HepG2 (cell line): Measurements from ENCODE around the gene TBC1D2B. TPM values are rescaled to one million over a fixed set of nuclear protein-coding genes. Genes with fewer than 3 reads are reported as not detected.

Source experiments
- ATAC-seq: fragments of 200-7000 bp; cut with Tn5 transposase; 3 replicates; pipeline ENCODE4 v1.9.1; 2020; ENCODE audit warnings: mild to moderate bottlenecking, moderate library complexity
- BruUV-seq: library from RNA; stranded (reverse); fragments of 400-500 nt; replicated peaks from 2 replicates; lab custom pipeline; 2021; lab: Mats Ljungman, UMichigan
- CTCF ChIA-PET: fragments of 300-600 bp; formaldehyde crosslinking; extraction: SDS; loops from one replicate; lab custom pipeline; 2021; ENCODE audit warnings: low total read pairs, inconsistent platforms, low intra/inter-chr PET ratio; lab: Yijun Ruan, JAX
- POLR2A ChIA-PET: fragments of 350-600 bp; sonication (Branson Sonifier 250); formaldehyde crosslinking; loops from one replicate; lab custom pipeline; 2020; ENCODE audit warnings: antibody characterized with exemption, inconsistent platforms; lab: Yijun Ruan, JAX
- DNase-seq: peaks from one replicate; pipeline ENCODE4 v3.0.0-alpha.2; 2015; ENCODE audit warnings: low spot score
- FAIRE-seq: peaks from 3 replicates; lab custom pipeline; 2011; peaks lifted over from hg19 to GRCh38; lab: Jason Lieb, UNC
- H2AFZ ChIP-seq: one replicate; pipeline ENCODE4 v1.6.1; 2011; ENCODE audit warnings: low read length, inconsistent platforms
- H3K27ac ChIP-seq: fragments of 300-600 bp; 3 replicates; pipeline ENCODE4 v1.8.0; 2011; ENCODE audit warnings: mixed run types, mild to moderate bottlenecking, mixed read lengths, low read length, inconsistent platforms; ENCODE audit not compliant: insufficient read depth; ENCODE audit errors: extremely low read length
- H3K27me3 ChIP-seq, 2 experiments: fragments of 200-600 bp in 1 of 2; 2 replicates in 1 of 2; 3 replicates in 1 of 2; pipeline versions ENCODE4 v1.6.0 to v1.8.0; 2011; ENCODE audit warnings: low read length in 2 of 2, mild to moderate bottlenecking in 2 of 2, moderate library complexity in 2 of 2, inconsistent platforms in 1 of 2; ENCODE audit not compliant: insufficient read depth in 2 of 2, control insufficient read depth in 1 of 2
- H3K36me3 ChIP-seq, 2 experiments: fragments of 200-600 bp in 1 of 2; replicated peaks in 1 of 2; 2 replicates in 1 of 2; 3 replicates in 1 of 2; pipeline versions ENCODE4 v1.5.1 to v1.8.0; 2011; ENCODE audit warnings: low read length in 2 of 2, inconsistent platforms in 1 of 2; ENCODE audit not compliant: insufficient read depth in 2 of 2, control insufficient read depth in 1 of 2
- H3K4me1 ChIP-seq: 2 replicates; pipeline ENCODE4 v1.5.1; 2012; ENCODE audit warnings: low read length, inconsistent platforms; ENCODE audit not compliant: insufficient read depth
- H3K4me2 ChIP-seq: 2 replicates; pipeline ENCODE4 v1.6.0; 2011; ENCODE audit warnings: low read depth, low read length, inconsistent platforms
- H3K4me3 ChIP-seq, 3 experiments: fragments of 200-600 bp in 1 of 3; sonication (generic), shearing (Covaris generic) in 1 of 3; replicated peaks in 1 of 3; 2 replicates each; pipeline ENCODE4 v1.5.1; 2011 to 2016; ENCODE audit warnings: low read length in 3 of 3, inconsistent platforms in 2 of 3, low read depth in 2 of 3, mild to moderate bottlenecking in 2 of 3, control low read depth in 1 of 3, mixed read lengths in 1 of 3; ENCODE audit not compliant: insufficient read depth in 1 of 3
- H3K79me2 ChIP-seq: one replicate; pipeline ENCODE4 v1.6.1; 2011; ENCODE audit warnings: low read length, inconsistent platforms; ENCODE audit not compliant: insufficient read depth
- H3K9ac ChIP-seq: 2 replicates; pipeline ENCODE4 v1.6.0; 2011; ENCODE audit warnings: mild to moderate bottlenecking, low read depth, low read length, inconsistent platforms; ENCODE audit not compliant: insufficient read depth
- H3K9me3 ChIP-seq: 2 replicates; pipeline ENCODE4 v1.5.1; 2012; ENCODE audit warnings: mild to moderate bottlenecking, low read length
- H4K20me1 ChIP-seq: 2 replicates; pipeline ENCODE4 v1.6.0; 2011; ENCODE audit warnings: inconsistent platforms, mild to moderate bottlenecking, low read length, moderate library complexity; ENCODE audit not compliant: insufficient read depth
- AGO1 ChIP-seq: fragments of 200-400 bp; formaldehyde crosslinking; IDR thresholded peaks from 2 replicates; pipeline ENCODE4 v1.6.1; 2017; ENCODE audit warnings: mild to moderate bottlenecking, low read depth, low read length, moderate library complexity; ENCODE audit not compliant: poor library complexity, severe bottlenecking
- CEBPG ChIP-seq: IDR thresholded peaks from 2 replicates; pipeline ENCODE4 v1.6.1; 2016
- DNMT3B ChIP-seq: conservative IDR thresholded peaks from 2 replicates; pipeline ENCODE4 v1.6.1; 2016; ENCODE audit warnings: missing biosample characterization, control low read depth
- ERF ChIP-seq: IDR thresholded peaks from 2 replicates; pipeline ENCODE4 v1.6.1; 2018; ENCODE audit warnings: missing biosample characterization, missing genetic modification reagents
- FLYWCH1 ChIP-seq: sonication (generic); formaldehyde crosslinking; IDR thresholded peaks from 2 replicates; pipeline ENCODE4 v1.8.1; 2023; ENCODE audit warnings: mild to moderate bottlenecking, missing genetic modification reagents
- KDM4B ChIP-seq: sonication (generic); formaldehyde crosslinking; IDR thresholded peaks from 2 replicates; pipeline ENCODE4 v1.4.0; 2020; ENCODE audit warnings: missing genetic modification reagents
- KLF16 ChIP-seq, 2 experiments: sonication (generic) in 1 of 2; formaldehyde crosslinking in 1 of 2; IDR thresholded peaks; 2 replicates each; pipeline versions ENCODE4 v1.6.1 to v1.8.0; 2016 to 2023; ENCODE audit warnings: missing genetic modification reagents in 2 of 2, missing compliant biosample characterization in 1 of 2
- NR2F1 ChIP-seq, 2 experiments: fragments of 450-650 bp in 1 of 2; formaldehyde crosslinking in 1 of 2; IDR thresholded peaks; 2 replicates each; pipeline versions ENCODE4 v1.5.0 to v1.6.1; 2016 to 2020; ENCODE audit warnings: mild to moderate bottlenecking in 1 of 2, missing compliant biosample characterization in 1 of 2, missing genetic modification reagents in 1 of 2, moderate library complexity in 1 of 2
- SOX6 ChIP-seq, 2 experiments: fragments of 450-650 bp in 1 of 2; sonication (generic) in 1 of 2; formaldehyde crosslinking in 1 of 2; IDR thresholded peaks; 2 replicates each; pipeline versions ENCODE4 v1.4.0 to v1.6.1; 2017 to 2020; ENCODE audit warnings: antibody characterized with exemption in 1 of 2, mild to moderate bottlenecking in 1 of 2, missing genetic modification reagents in 1 of 2
- SP4 ChIP-seq: sonication (generic); formaldehyde crosslinking; IDR thresholded peaks from 2 replicates; pipeline ENCODE4 v1.8.1; 2023; ENCODE audit warnings: mild to moderate bottlenecking, missing genetic modification reagents
- TFAP4 ChIP-seq: sonication (generic); IDR thresholded peaks from 2 replicates; pipeline ENCODE4 v1.6.1; 2016; ENCODE audit warnings: low read depth, borderline replicate concordance
- XRCC5 ChIP-seq: fragments of 200-400 bp; formaldehyde crosslinking; optimal IDR thresholded peaks from 2 replicates; pipeline ENCODE3; 2017; ENCODE audit warnings: mild to moderate bottlenecking, low read length
- YEATS4 ChIP-seq: sonication (generic); formaldehyde crosslinking; IDR thresholded peaks from 2 replicates; pipeline ENCODE4 v1.4.0; 2020; ENCODE audit warnings: missing genetic modification reagents, borderline replicate concordance
- ZNF350 ChIP-seq: sonication (generic); formaldehyde crosslinking; IDR thresholded peaks from 2 replicates; pipeline ENCODE4 v1.4.0; 2020; ENCODE audit warnings: mild to moderate bottlenecking, low read depth, missing genetic modification reagents, borderline replicate concordance
- ZNF547 ChIP-seq: sonication (generic); formaldehyde crosslinking; IDR thresholded peaks from 2 replicates; pipeline ENCODE4 v1.5.1; 2020; ENCODE audit warnings: mild to moderate bottlenecking, missing genetic modification reagents
- WGBS: methylation state at CpG from one replicate; pipeline ENCODE4 v1.1.6; 2017; ENCODE audit warnings: low lambda C conversion rate; 5-methylcytosine and 5-hydroxymethylcytosine counted together
- in situ Hi-C: cut with HindIII; loops from 2 replicates; pipeline ENCODE4 v1.10.0; 2017; ENCODE audit warnings: low pct_unique_long_range_greater_than_20kb; ENCODE audit not compliant: extremely low pct_ligation_motif_present
- intact Hi-C: fragments of 100-400 bp; cut with micrococcal nuclease; formaldehyde crosslinking; loops from one replicate; pipeline ENCODE4 v1.10.0; 2022; ENCODE audit not compliant: unreplicated experiment
- polyA plus RNA-seq, 8 experiments: library from polyadenylated mRNA; depleted of rRNA in 3 of 8; stranded (reverse) in 7 of 8; unstranded in 1 of 8; fragments of >200 nt; fragmentation: Illumina TruSeq in 4 of 8; extraction: Trizol in 4 of 8; gene quantifications; 2 replicates each; pipeline versions ENCODE4 v1.2.1 to v1.2.3, GENCODE V29; 2011 to 2016; ENCODE audit warnings: low read depth in 4 of 8, missing spikeins in 1 of 8, mixed read lengths in 1 of 8; ENCODE audit not compliant: insufficient read depth in 1 of 8
- total RNA-seq, 5 experiments: library from RNA; depleted of rRNA; stranded (reverse); fragments of >200 nt; fragmentation: Illumina TruSeq; extraction: Trizol; gene quantifications; 2 replicates each; pipeline ENCODE4 v1.2.3, GENCODE V29; 2016; ENCODE audit warnings: low read depth in 1 of 5

Gene TBC1D2B
- total and polyA plus RNA-seq, 2 of the 13 experiments (the other 11 are each of a cell fraction or from before 2014, with no cell fraction given): 10.1 to 14.4 TPM

DNA sequence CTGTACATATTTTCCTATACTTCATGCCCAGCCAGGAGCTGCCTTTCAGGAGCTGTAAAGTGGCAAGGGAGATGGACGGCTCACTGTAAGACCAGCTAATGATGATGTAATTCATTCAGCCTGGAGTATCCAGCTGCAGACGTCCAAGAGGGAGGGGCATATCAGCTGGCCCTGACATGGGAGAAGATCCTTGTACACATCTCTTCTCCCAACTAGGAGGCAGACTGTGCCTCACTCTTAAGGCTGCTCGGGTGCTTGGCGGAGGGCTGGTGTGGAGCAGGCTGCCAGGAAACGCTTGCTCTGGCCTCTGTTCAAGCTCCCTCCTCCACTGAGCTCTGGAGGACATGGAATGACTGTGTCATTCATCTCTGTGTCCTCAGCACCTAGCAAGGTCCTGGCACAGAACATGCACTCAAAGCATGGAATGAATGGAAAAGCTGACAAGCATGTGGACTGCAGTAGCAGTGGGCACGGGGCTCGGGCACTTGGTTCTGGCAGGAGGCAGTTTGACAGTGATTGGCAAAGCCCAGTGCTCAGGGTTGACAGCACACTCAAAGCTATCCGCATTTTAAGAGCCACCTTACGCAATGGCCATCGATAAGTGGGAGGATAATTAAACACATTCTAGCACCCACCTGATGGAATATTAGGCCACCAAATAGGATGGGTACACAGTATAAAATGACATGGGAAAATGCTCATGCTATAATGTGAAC lies 72.4 kb downstream of the TBC1D2B start:
- Histone ChIP-seq H2AFZ (no peak overlapping the region), H3K4me1 (no peaks in the 10 kb centered on the region), H3K9ac (no peak overlapping the region), H3K9me3 (no peaks in the 10 kb centered on the region), H4K20me1 (no peaks in the 10 kb centered on the region), H3K36me3 (peaks cover 8 to 28% of the 10 kb centered on the region in 2 experiments; a peak in 4 of 5 replicates)
- WGBS: 100% methylated on average over 6 of the region's 10 CpGs
- in situ Hi-C loops: loop anchor here (5.0 kb wide), 1 partner anchor 102 kb away; no protein-coding TSS in a partner anchor
- no TSS peak for BruUV-seq
- POLR2A ChIA-PET: no interaction called here
- DNase-seq (no peak), ATAC-seq (no peak)
- intact Hi-C loops: loop anchor here (1.0 to 5.0 kb wide), 2 partner anchors 103 to 192 kb away; no protein-coding TSS in a partner anchor
- TF ChIP-seq ZNF547 (CRISPR knock-in tag): no peak
- TF ChIP-seq NR2F1 (CRISPR knock-in tag; IDR thresholded peaks at IDR 0.05): no peak
- TF ChIP-seq CEBPG (CRISPR knock-in tag): 0 out of 2 replicates have a peak, but pooled peaks have one; percentile 5
- peak; percentile 21; the same call in 1 of the 2 replicates for TF ChIP-seq TFAP4
- TF ChIP-seq, all 625 proteins: peak for 2
- no peak overlapping the region for H3K4me3 ChIP-seq
- FAIRE-seq: no peak
- no peak overlapping the region for H3K27ac ChIP-seq
- no peaks in the 10 kb centered on the region for H3K79me2 ChIP-seq
- H3K27me3 ChIP-seq: no peaks in the 10 kb centered on the region
- H3K4me2 ChIP-seq: no peak overlapping the region
- CTCF ChIA-PET: no interaction called here

DNA sequence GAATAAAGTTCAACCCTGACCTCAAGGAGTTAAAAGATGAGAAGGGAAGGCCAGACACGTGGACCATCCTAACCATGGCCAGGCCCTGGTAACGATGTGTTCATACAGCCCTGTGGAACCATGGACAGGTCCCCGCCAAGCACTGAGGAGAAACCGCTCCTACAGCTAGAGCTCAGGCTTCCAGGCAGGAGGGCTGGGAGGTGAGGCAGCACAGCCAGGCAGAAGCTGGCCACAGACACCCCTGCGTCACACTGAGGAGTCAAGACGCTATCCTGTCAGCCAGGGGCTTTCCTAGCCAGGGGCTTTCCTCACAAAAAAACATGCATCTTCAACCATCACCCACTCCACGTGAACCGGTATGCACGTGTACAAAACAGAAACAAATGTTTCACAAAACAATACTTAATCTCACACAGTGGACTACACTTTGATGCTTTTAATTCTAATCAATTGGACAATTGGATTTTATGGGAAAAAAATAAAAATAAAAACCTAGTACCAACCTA lies 73.2 kb downstream of the TBC1D2B start:
- H3K9me3 ChIP-seq: no peaks in the 10 kb centered on the region
- no peaks in the 10 kb centered on the region for H3K79me2 ChIP-seq
- no peak overlapping the region for H3K27ac ChIP-seq
- ChIA-PET CTCF (no interaction called here), POLR2A (no interaction called here)
- H3K4me1 ChIP-seq: no peaks in the 10 kb centered on the region
- no peak for ATAC-seq
- in situ Hi-C loops: loop anchor here (5.0 kb wide), 1 partner anchor 103 kb away; no protein-coding TSS in a partner anchor
- no peak for FAIRE-seq
- whole genome bisulfite sequencing: 95% methylated on average over 7 of the region's 9 CpGs
- no peak overlapping the region for H3K4me3 ChIP-seq
- H4K20me1 ChIP-seq: no peaks in the 10 kb centered on the region
- H3K27me3 ChIP-seq: no peaks in the 10 kb centered on the region
- no peak overlapping the region for H3K9ac ChIP-seq
- no peak for DNase-seq
- no peak overlapping the region for H2AFZ ChIP-seq
- no TSS peak for BruUV-seq
- peaks cover 8 to 27% of the 10 kb centered on the region in 2 experiments; a peak in 4 of 5 replicates for H3K36me3 ChIP-seq
- no peak overlapping the region for H3K4me2 ChIP-seq
- intact Hi-C loops: loop anchor here (5.0 kb wide), 1 partner anchor 193 kb away; no protein-coding TSS in a partner anchor
- TF ChIP-seq KLF16 (CRISPR knock-in tag; IDR thresholded peaks at IDR 0.05) (no peak), ERF (no peak), ZNF350 (CRISPR knock-in tag) (no peak), AGO1 (no peak), SP4 (CRISPR knock-in tag) (no peak), ZNF547 (CRISPR knock-in tag) (no peak), FLYWCH1 (CRISPR knock-in tag) (no peak), KDM4B (no peak), DNMT3B (CRISPR knock-in tag) (no peak), SOX6 (IDR thresholded peaks at IDR 0.05) (no peak), SOX6 (CRISPR knock-in tag; IDR thresholded peaks at IDR 0.05) (no peak), XRCC5 (no peak), YEATS4 (CRISPR knock-in tag) (no peak)
